GM18951 (cell line): ENCODE data around the gene DHODH.
A peak's percentile ranks its signal among the peaks of the same experiment; 100 is the strongest.
"Not testable (repeated sequence)": the region's sequence is repeated elsewhere in the genome, so short reads cannot be mapped to it uniquely, and the experiment has no call there.

Source experiments
- POLR2A ChIP-seq: IDR thresholded peaks from 4 replicates; pipeline ENCODE4 v1.6.1; 2011; ENCODE audit warnings: mild to moderate bottlenecking; ENCODE audit not compliant: insufficient read length, insufficient read depth; ENCODE audit errors: extremely low read depth
- in situ Hi-C: fragments of 300-500 bp; cut with MboI; formaldehyde crosslinking; loops from one replicate; pipeline ENCODE4 v1.12.0; 2022; ENCODE audit warnings: low sequenced_read_pairs, mixed read lengths, inconsistent platforms; ENCODE audit not compliant: unreplicated experiment

The DHODH gene

DNA sequence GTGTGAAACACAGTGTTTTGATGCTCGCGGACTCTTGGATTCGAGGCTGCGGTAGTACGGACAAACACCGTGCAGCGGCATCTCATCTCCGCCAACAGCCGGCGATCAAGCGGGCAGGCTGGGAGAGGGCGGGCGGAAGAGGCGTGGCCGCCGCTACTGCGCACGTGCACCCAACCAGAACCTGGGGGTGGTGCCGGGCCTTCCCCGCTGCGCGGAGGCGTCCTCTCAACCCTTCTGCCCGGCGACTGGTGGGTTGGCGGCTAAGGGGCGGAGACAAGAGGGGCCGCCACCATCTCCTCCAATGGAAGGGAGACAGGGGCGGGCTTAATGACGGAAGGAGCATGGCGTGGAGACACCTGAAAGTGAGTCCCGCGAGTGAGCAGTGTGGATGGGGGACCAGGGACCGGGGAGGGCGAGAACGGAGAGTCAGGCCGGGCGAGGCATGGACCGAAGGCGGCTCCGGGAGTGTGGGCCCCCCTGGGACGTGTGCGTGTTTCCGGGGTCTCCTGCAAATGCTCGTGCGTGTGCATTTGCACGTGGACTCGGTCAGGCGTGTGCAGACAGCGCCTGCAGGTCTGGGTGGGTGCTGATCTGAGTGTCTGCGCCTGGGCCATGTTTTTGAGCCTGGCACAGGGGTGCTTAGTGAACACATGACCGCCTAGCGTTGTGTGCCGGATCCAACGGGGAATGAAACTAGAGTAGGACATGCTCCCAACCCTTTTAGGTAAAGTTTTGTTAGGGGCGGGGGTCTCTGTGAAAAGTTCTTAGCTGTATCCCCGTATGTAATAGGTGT, at the start of gene DHODH:
Gene DHODH, plus strand, starts transcription at position 321 of the 793 bp plus-strand sequence. Its CDS starts 21 bp downstream, at position 342.
- TF ChIP-seq POLR2A, result peak; percentile 85

DNA sequence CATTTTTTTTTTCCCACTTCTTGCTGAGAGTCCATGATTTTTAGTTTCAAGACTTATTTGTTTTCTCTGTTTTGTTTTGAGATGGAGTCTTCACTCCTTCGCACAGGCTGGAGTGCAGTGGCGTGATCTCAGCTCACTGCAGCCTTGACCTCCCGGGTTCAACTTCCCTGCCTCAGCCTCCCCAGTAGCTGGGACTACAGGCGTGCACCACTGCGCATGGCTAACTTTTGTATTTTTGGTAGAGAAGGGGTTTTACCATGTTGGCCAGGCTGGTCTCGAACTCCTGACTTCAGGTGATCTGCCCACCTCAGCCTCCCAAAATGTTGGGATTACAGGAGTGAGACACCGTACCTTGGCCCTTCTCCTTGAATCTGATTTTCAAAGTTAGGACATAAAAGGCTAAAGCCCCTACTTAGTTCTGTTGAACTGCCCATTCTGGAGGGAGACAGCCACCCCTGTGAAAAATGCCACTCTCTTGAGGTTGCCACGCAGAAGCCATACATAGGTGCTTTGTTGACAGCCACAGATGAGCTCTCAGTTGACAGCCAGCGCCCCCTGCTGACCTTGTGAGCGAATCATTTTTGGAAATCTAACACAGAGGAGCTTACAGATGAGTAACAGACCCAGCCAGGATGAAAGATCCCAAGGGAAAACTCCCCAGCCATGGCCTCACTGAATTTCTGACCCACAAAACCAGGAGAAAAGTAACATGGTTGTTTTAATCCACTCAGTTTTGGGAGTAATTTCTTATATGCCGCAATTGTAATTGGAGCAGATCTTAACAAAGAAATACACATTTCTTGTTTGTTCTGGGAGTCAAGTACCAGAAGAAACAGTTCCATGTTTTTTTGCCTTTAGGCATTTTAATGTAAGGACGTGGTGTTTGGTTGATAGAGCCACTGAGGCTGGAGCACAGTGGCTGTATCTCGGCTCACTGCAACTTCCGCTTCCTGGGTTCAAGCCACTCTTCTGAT, 47.2 kb upstream of the DHODH start:
- TF ChIP-seq POLR2A, result no peak
- in situ Hi-C loops, result no loop called here

More for the DNA sequence above, at the start of gene DHODH:
- in situ Hi-C loops, result no loop called here

DNA sequence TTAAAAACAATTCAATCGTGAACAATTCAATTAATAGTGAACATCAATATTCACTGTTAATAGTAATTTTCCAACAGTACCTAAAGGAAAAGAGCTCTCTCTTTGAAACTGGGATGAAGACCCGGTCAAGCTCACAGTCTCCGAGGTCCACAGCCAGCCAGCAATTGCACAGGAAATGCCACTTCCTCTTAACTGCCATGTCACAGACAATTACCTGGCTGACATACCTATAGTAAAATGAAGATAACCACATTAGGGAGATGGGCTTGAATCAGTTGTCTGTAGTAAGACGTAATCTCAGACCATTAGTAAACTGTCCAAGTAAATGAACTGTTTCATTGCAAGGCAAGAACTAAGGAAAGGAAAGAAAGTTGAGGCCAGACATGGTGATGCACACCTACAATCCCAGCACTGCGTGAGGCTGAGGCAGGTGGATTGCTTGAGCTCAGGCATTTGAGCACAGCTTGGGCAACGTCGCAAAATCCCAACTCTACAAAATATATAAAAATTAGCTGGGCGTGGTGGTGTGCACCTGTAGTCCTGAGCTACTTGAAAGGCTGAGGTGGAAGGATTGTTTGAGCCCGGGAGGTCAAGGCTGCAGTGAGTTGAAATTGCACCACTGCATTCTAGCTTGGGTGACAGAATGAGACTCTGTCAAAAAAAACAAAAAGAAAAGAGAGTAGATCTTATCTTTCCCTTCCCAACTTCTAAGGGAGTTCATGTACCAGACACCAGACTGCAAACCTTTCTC, 45.2 kb upstream of the DHODH start:
- in situ Hi-C loops, result no loop called here
- TF ChIP-seq POLR2A, result no peak

DNA sequence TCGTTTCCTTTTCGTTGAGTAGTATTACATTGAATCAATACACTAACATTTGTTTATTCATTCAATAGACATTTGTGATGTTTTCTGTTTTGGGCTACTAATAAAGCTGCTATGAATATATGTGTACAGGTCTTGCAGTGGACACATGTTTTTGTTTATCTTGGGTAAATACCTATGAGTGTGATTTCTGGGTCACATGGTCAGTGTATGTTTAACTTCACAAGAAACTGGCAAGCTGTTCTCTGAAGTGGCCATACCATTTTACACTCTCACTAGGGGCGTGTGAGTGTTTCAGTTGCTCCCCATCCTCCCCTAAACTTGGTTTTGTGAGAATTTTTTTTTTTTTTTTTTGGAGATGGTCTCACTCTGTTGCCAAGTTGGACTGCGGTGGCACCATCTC, 43.3 kb upstream of the DHODH start:
- in situ Hi-C loops, result no loop called here

DNA sequence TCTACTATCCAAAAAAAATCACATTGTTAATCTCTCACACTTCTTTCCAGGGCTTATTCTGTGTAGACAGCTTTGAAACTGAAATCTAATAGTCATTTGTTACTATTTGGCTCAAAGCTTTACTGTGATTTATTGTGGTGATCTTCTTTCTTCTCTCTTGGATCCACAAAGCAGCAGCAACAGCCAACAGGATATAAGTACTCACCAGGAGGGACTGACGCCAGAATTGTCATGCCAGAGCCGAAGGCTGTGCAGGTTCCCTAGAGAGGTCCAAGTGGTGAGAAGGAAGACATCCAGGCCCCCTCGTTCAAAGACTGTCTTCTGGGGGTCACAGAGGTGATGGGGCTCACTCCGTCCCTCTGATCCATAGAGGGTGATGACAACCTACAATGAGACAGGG, 41.6 kb upstream of the DHODH start:
- in situ Hi-C loops, result no loop called here

More for the DNA sequence above, 43.3 kb upstream of the DHODH start:
- no peak for TF ChIP-seq POLR2A

DNA sequence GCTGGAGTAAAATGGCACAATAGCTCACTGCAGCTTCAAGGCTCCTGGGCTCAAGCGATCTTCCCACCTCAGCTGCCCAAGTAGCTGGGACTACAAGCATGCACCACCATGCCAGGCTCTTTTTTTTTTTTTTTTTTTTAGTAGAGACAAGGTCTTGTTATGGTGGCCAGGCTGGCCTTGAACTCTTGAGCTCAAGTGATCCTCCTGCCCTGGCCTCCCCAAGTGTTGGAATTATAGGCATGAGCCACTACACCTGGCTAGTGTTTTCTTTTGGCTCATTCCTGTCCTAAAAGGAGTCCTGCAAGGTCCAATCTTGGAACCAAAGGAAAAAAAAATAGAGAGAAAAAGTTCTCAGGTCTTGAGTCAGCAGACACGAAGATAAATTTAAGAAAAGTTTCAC, 39.2 kb upstream of the DHODH start:
- in situ Hi-C loops, result no loop called here
- TF ChIP-seq POLR2A, result no peak

More for the DNA sequence above, 41.6 kb upstream of the DHODH start:
- TF ChIP-seq POLR2A, result no peak

DNA sequence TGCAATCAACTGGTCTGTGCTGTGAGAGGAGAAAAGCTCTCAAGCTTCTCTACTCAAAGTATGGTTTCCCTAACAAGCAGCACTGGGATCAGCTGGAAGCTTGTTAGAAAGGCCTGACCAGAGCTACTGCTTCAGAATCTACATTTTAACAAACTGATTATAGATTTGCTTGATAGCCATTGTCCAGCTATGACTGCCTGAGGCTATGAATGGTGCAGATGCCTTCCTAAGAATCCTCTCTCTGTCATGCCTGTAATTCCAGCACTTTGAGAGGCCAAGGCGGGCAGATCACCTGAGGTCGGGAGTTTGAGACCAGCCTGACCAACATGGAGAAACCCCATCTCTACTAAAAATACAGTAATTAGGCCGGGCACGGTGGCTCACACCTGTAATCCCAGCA, 37.0 kb upstream of the DHODH start:
- in situ Hi-C loops, result no loop called here
- TF ChIP-seq POLR2A, result no peak

DNA sequence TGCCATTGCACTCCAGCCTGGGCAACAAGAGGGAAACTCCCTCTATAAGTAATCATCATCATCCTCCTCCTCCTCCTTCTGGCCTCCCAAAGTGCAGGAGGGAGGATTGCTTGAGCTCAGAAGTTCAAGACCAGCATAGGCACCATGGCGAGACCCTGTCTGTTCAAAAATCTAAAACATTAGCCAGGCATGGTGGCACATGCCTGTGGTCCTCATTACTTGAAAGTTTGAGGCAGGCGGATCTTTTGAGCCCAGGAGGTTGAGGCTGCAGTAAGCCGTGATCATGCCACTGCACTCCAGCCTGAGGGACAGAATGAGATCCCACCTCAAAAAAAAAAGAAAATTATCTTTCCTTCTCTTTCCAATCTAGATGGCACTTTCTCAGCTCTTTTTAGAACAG, 36.2 kb upstream of the DHODH start:
- no peak for TF ChIP-seq POLR2A
- in situ Hi-C loops, result no loop called here

DNA sequence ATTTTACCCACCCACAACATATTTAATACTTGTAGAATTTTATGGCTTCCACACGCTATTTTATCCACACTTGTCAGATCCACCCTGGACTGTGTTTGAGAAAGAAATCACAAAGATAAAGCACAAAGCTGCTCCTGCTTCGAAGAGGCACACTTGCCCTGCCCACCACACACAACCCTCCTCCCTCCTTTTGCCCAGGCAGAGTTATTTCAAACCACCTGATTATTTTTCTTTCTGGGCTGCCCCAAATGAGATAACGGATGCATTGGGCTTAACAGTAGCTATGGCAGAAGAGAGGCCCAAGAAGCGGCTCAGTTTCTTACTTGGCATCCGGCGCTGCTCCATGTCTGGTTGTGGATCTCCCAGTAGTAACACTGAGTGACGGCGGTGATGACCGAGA, 35.5 kb upstream of the DHODH start:
- in situ Hi-C loops, result no loop called here
- no peak for TF ChIP-seq POLR2A

DNA sequence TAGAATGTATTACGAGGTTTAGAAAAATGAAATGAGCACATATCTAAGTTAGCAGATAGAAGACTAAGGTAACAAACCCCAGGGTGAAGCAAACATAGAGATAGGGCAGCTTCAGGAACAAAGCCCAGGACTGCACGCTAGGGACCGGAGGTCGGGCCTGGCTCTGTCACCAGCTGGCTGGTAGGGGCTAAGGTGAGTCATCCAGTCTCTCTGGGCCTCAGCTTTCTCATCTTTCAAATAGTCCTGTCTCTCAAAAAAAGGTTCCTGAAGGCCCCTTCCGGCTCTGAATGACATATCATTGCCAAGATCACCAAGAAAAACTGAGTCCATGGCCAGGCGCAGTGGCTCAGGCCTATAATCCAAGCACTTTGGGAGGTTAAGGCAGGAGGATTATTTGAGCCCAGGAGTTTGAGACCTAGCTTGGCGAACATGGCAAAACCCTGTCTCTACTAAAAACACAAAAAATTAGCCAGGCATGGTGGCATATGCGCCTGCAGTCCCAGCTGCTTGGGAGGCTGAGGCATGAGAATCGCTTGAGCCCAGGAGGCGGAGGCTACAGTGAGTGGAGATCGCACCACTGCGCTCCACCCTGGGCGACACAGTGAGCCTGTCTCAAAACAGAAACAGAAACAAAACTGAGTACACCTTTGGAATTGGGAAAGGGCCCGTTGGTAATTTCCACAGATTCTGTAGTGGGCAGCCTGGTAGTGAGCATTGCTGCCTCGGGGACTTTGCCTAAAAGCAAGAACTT, 34.3 kb upstream of the DHODH start:
- no peak for TF ChIP-seq POLR2A
- in situ Hi-C loops, result no loop called here

DNA sequence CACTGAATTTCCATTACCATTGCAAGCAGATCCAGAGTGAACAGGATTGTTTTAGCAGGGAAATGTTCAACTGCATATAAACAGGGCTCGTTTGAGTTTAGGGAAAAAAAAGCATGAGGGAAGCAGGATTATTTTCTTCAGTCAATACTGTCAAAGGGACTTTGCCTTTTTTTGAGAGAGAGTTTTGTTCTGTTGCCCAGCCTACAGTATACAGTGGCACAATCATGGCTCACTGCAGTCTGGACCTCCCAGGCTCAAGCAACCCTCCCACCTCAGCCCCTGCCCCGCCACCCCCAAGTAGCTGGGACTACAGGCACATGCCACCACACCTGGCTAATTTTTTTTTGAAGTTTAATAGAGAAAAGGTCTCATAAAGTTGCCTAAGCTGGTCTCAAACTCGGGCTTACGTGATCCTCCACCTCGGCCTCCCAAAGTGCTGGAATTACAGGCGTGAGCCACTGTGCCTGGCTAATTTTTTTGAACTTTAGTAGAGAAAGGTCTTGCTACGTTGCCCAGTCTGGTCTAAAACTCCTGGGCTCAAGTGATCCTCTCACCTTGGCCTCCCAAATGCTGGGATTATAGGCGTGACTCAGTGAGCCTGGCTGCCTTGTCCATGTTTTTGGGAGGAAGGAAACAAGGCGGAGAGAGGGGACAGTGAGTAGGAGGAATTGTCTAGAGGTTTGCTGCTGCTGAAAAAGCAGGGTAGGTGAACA, 23.1 kb upstream of the DHODH start:
- in situ Hi-C loops, result no loop called here
- no peak for TF ChIP-seq POLR2A

DNA sequence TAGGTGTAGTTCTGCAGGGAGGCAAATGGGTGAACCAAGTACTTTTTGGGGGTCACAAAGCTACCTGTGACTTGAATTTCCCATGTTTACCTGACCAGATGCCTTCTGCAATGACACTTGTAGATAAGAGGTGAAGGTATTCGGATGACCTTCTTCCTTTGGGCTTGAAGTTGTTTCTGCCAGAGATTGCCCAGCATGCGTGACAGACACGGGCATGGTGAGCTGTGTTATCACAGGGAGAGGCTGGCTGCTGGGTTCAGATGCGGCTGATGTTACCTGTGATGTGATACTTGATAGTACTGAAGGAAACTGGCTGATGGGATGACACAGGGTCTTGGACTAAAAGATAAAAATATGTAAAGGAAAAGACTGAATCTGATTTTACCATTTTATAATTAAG, 22.4 kb upstream of the DHODH start:
- in situ Hi-C loops, result no loop called here
- TF ChIP-seq POLR2A, result no peak

DNA sequence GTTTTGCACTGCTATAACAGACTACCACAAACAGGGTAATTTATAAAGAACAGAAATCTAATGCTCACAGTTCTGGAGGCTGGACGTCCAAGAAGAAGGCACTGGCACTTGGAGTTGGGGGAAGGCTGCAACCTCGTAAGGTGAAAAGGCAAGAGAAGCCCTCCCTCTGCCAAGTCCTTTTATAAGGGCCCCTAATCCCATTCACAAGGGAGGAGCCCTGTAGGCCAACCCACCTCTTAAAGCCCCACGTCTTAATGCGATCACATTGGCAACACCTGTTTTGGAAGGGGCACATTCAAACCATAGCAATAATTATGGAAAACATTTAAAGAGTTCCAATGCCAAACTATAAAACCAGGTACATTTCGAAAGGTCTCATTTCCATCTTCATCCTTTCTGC, 13.5 kb upstream of the DHODH start:
- in situ Hi-C loops, result no loop called here
- TF ChIP-seq POLR2A, result no peak

DNA sequence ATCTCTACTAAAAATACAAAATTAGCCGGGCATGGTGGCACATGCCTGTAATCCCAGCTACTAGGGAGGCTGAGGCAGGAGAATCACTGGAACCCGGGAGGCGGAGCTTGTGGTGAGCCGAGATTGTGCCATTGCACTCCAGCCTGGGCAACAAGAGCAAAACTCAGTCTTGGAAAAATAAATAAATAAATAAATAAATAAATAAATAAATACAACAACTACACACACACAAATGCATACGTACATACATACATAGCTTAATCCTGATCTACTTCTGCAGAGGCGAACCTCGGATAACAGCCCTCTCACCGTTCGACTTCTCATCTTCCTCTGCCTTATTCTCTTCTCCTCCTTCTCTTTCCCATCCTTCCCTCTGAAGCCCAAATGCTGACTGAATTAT, 11.0 kb upstream of the DHODH start:
- in situ Hi-C loops, result not testable (repeated sequence)
